Astrocyte (in vitro differentiated cells and primary cell): ENCODE data around the gene LAMA3. TPM values are rescaled to one million over a fixed set of nuclear protein-coding genes. Genes with fewer than 3 reads are reported as not detected.

ENCODE experiments used
- DNase-seq: peaks from one replicate; pipeline ENCODE4 v3.0.0-alpha.2; 2010; ENCODE audit warnings: low read depth
- FAIRE-seq: peaks from 2 replicates; lab custom pipeline; 2011; peaks lifted over from hg19 to GRCh38; lab: Jason Lieb, UNC
- H2AFZ ChIP-seq: 2 replicates; pipeline ENCODE4 v1.6.0; 2012; ENCODE audit warnings: low read depth, low read length, inconsistent platforms
- H3K27ac ChIP-seq: 2 replicates; pipeline ENCODE4 v1.5.1; 2011; ENCODE audit warnings: low read depth, low read length, inconsistent platforms
- H3K27me3 ChIP-seq: 2 replicates; pipeline ENCODE4 v1.6.0; 2011; ENCODE audit warnings: low read length, inconsistent platforms; ENCODE audit not compliant: insufficient read depth
- H3K36me3 ChIP-seq: 2 replicates; pipeline ENCODE4 v1.5.1; 2011; ENCODE audit warnings: low read length, inconsistent platforms; ENCODE audit not compliant: insufficient read depth
- H3K4me1 ChIP-seq: 2 replicates; pipeline ENCODE4 v1.5.1; 2011; ENCODE audit warnings: low read length, inconsistent platforms; ENCODE audit not compliant: insufficient read depth
- H3K4me2 ChIP-seq: 2 replicates; pipeline ENCODE4 v1.6.0; 2012; ENCODE audit warnings: low read length, inconsistent platforms
- H3K4me3 ChIP-seq: 2 replicates; pipeline ENCODE4 v1.5.1; 2011; ENCODE audit warnings: low read depth, mild to moderate bottlenecking, low read length, inconsistent platforms; ENCODE audit not compliant: insufficient read depth
- H3K79me2 ChIP-seq: 2 replicates; pipeline ENCODE4 v1.6.0; 2012; ENCODE audit warnings: mild to moderate bottlenecking, low read length, inconsistent platforms; ENCODE audit not compliant: insufficient read depth
- H3K9ac ChIP-seq: 2 replicates; pipeline ENCODE4 v1.6.0; 2012; ENCODE audit warnings: mild to moderate bottlenecking, low read length, inconsistent platforms
- H3K9me3 ChIP-seq: 2 replicates; pipeline ENCODE4 v1.5.1; 2012; ENCODE audit warnings: low read depth, mild to moderate bottlenecking, low read length, inconsistent platforms; ENCODE audit not compliant: insufficient read depth
- H4K20me1 ChIP-seq: 2 replicates; pipeline ENCODE4 v1.6.0; 2012; ENCODE audit warnings: low read length, inconsistent platforms; ENCODE audit not compliant: insufficient read depth
- H3K27ac Mint-ChIP-seq: one replicate; pipeline ENCODE4 v1.8.0; 2021; ENCODE audit warnings: mild to moderate bottlenecking, mixed read lengths; ENCODE audit not compliant: unreplicated experiment
- H3K27me3 Mint-ChIP-seq: one replicate; pipeline ENCODE4 v1.8.0; 2021; ENCODE audit warnings: low read depth, mixed read lengths; ENCODE audit not compliant: unreplicated experiment
- H3K36me3 Mint-ChIP-seq: one replicate; pipeline ENCODE4 v1.8.0; 2021; ENCODE audit warnings: low read depth, mixed read lengths; ENCODE audit not compliant: unreplicated experiment
- H3K4me1 Mint-ChIP-seq: one replicate; pipeline ENCODE4 v1.8.0; 2021; ENCODE audit warnings: low read depth, mixed read lengths; ENCODE audit not compliant: unreplicated experiment
- H3K4me3 Mint-ChIP-seq: one replicate; pipeline ENCODE4 v1.8.0; 2021; ENCODE audit warnings: mild to moderate bottlenecking, moderate library complexity, mixed read lengths; ENCODE audit not compliant: unreplicated experiment
- H3K9me3 Mint-ChIP-seq: one replicate; pipeline ENCODE4 v1.8.0; 2021; ENCODE audit warnings: mild to moderate bottlenecking, mixed read lengths; ENCODE audit not compliant: unreplicated experiment
- EZH2 ChIP-seq: IDR thresholded peaks from 2 replicates; pipeline ENCODE4 v1.6.1; 2012; ENCODE audit warnings: mild to moderate bottlenecking, low read length, inconsistent platforms; ENCODE audit not compliant: insufficient read depth
- total RNA-seq: library from RNA; stranded (reverse); gene quantifications from 2 replicates; pipeline ENCODE4 v1.2.1, GENCODE V29; 2021
- TF ChIP-seq, protein P1 (sequence below): IDR thresholded peaks from 2 replicates; pipeline ENCODE4 v1.5.1; 2011; ENCODE audit warnings: low read depth, mild to moderate bottlenecking, inconsistent platforms, low read length, moderate library complexity; ENCODE audit not compliant: insufficient read depth

Gene LAMA3
- total RNA-seq, 1 donor from 2014 or later, result 0.86 TPM

GRCh38 chr18:23938901-23939341 lies 249.7 kb downstream of the LAMA3 start:
- Histone ChIP-seq H3K4me2 (no peak overlapping the region), H3K27me3 (no peaks in the 10 kb centered on the region), H3K9ac (no peak overlapping the region), H4K20me1 (no peaks in the 10 kb centered on the region), H3K79me2 (no peaks in the 10 kb centered on the region), H3K4me1 (no peaks in the 10 kb centered on the region), H3K4me3 (no peak overlapping the region), H3K36me3 (no peaks in the 10 kb centered on the region), H2AFZ (no peak overlapping the region), H3K9me3 (no peaks in the 10 kb centered on the region), H3K27ac (no peak overlapping the region)
- Mint-ChIP-seq H3K27ac (no peak overlapping the region), H3K4me3 (no peak overlapping the region), H3K36me3 (no peaks in the 10 kb centered on the region), H3K9me3 (no peaks in the 10 kb centered on the region), H3K4me1 (no peaks in the 10 kb centered on the region), H3K27me3 (peaks cover 23% of the 10 kb centered on the region)
- DNase-seq, result no peak
- no peak for TF ChIP-seq EZH2
- TF ChIP-seq, protein P1, sequence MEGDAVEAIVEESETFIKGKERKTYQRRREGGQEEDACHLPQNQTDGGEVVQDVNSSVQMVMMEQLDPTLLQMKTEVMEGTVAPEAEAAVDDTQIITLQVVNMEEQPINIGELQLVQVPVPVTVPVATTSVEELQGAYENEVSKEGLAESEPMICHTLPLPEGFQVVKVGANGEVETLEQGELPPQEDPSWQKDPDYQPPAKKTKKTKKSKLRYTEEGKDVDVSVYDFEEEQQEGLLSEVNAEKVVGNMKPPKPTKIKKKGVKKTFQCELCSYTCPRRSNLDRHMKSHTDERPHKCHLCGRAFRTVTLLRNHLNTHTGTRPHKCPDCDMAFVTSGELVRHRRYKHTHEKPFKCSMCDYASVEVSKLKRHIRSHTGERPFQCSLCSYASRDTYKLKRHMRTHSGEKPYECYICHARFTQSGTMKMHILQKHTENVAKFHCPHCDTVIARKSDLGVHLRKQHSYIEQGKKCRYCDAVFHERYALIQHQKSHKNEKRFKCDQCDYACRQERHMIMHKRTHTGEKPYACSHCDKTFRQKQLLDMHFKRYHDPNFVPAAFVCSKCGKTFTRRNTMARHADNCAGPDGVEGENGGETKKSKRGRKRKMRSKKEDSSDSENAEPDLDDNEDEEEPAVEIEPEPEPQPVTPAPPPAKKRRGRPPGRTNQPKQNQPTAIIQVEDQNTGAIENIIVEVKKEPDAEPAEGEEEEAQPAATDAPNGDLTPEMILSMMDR, result no peak
- no peak for FAIRE-seq

DNA sequence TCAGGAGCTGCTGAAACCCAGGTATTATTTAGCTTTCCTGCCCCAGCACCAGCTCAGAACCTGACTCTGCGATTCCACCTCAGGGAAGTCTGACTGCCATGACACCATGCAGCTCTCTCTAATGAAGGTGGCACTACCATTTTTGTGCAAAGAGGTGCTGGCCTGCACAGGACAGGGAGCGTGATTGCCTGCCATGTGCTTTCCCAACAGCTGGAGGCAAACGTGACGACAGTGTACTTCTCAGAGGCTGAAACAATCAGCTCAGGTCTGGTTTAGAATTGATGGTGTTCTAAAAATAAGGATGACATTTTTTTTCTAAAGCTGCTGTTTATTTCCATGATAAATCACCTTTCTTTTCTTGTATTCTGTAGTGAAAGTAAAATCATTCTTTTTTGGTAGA lies 250.1 kb downstream of the LAMA3 start:
- H3K9me3 ChIP-seq, result no peaks in the 10 kb centered on the region
- no peaks in the 10 kb centered on the region for H3K36me3 ChIP-seq
- FAIRE-seq (no peak), DNase-seq (no peak)
- no peaks in the 10 kb centered on the region for H4K20me1 ChIP-seq
- Mint-ChIP-seq H3K27me3 (peaks cover 23% of the 10 kb centered on the region), H3K4me3 (no peak overlapping the region), H3K4me1 (peaks cover 3% of the 10 kb centered on the region), H3K36me3 (no peaks in the 10 kb centered on the region), H3K9me3 (no peaks in the 10 kb centered on the region), H3K27ac (no peak overlapping the region)
- no peaks in the 10 kb centered on the region for H3K27me3 ChIP-seq
- H3K4me2 ChIP-seq, result no peak overlapping the region
- TF ChIP-seq, protein P1, result no peak
- no peak for TF ChIP-seq EZH2
- H3K27ac ChIP-seq, result no peak overlapping the region
- H3K4me1 ChIP-seq, result no peaks in the 10 kb centered on the region
- no peaks in the 10 kb centered on the region for H3K79me2 ChIP-seq
- no peak overlapping the region for H2AFZ ChIP-seq
- H3K9ac ChIP-seq, result no peak overlapping the region
- no peak overlapping the region for H3K4me3 ChIP-seq

- H3K9me3 Mint-ChIP-seq, result no peaks in the 10 kb centered on the region
Measured at GRCh38 chr18:23939896-23940295, 250.6 kb downstream of the LAMA3 start.

More at GRCh38 chr18:23939896-23940295, 250.6 kb downstream of the LAMA3 start:
- Histone ChIP-seq H3K27ac (no peak overlapping the region), H3K9me3 (no peaks in the 10 kb centered on the region), H3K4me1 (no peaks in the 10 kb centered on the region), H3K36me3 (no peaks in the 10 kb centered on the region), H3K79me2 (no peaks in the 10 kb centered on the region), H3K9ac (no peak overlapping the region), H4K20me1 (no peaks in the 10 kb centered on the region), H3K4me2 (no peak overlapping the region), H3K4me3 (no peak overlapping the region), H2AFZ (no peak overlapping the region), H3K27me3 (no peaks in the 10 kb centered on the region)
- TF ChIP-seq EZH2, result no peak
- TF ChIP-seq, protein P1, result no peak
- Mint-ChIP-seq H3K27ac (no peak overlapping the region), H3K4me1 (peaks cover 5% of the 10 kb centered on the region), H3K36me3 (no peaks in the 10 kb centered on the region), H3K27me3 (peaks cover 18% of the 10 kb centered on the region), H3K4me3 (no peak overlapping the region)
- no peak for DNase-seq
- no peak for FAIRE-seq
